ENCODE measurements around the gene CASKIN1.
"Not testable (repeated sequence)": the region's sequence is repeated elsewhere in the genome, so short reads cannot be mapped to it uniquely, and the experiment has no call there.

The CASKIN1 gene

DNA sequence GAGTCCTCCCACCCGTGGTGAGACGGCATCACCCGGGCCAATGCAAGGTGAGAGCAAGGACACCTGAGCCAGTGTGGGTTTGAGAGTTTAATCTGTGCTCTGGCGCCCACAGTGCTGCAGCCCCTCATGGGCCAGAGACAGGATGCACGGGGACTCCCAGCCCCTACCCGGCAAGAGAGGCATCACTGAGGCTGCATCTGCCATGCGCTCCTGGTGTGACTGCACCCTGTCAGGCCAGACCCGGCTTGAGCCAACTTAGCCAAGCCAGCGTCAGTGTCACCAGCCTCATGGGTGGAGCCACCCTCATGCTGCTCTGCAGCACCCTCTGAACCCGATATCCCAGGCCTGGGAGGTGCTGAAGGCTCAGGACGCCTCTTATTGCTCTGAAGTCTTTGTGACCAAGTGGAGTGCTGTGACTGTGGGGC is 15.5 kb upstream of the CASKIN1 start:
- DNase-seq (ENCODE audit: low read depth in 3 of 3) = no peak

DNA sequence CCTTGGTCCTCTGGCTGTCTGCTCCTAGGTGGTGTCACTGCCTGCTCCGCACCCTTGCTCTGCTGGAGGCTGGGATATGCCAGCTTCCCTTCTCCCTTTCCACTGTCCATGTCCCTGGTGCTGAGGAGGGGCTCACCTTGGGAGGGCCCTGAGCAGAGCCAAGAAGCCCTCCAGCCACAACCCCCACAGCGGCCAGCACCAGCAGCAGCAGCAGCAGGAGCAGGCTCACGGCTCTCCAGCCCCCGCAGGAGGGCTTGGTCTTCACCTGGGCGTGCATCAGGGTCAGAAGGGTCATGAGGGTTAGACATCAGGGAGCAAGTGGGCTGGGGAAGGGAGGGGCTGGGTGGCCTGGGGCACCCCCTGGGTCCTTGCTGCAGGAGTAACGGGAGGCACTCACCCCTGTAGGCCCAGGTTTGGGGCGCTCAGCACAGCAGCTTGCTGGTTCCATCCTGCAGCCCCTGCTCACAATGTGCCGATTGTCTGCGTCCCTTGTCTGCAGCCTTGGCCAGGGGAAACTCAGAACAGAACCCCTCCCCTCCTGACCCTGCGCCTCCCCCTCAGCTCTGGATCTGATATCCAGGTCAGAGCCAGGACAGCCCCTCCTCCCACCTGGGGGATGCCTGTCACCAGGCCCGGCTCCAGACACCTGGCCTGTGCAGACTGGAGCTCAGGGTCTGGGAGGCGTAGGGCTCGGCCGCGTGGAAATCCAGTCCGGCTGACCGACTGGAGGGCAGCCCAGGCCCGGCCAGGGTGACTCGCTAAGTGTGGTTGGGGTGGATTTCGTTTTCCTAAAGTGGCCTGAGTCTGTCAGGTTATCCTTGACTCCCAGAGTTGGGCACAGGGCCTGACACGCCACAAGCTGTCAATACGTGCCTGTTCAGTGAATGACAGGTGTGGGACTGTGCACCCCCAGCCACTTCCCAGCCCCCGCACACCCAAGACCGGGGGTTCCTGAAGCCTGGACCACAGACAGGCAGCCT is 14.3 kb upstream of the CASKIN1 start, which contains the start of gene BRICD5:
Gene BRICD5 (minus strand): TSS at position 478 of the 980 bp plus-strand sequence. CDS start 30 bp downstream, at position 448.
- no peak for DNase-seq (ENCODE audit: low read depth in 3 of 3)

DNA sequence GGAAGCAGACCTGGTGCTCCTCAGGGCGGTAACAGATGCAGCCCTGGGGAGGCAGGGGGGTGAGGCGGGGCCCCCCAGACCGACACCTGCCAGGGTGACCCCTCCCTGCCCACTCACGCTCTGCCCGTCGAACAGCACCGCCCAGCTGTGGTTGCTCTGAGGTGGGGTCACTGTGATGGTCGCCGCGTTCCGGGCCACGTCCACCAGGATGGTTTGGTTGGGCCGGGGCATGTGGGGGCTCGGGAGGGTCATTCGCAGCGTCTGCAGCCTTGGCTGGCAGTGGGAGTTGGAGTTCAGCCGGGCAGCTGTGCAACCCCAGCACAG is 13.6 kb upstream of the CASKIN1 start:
- DNase-seq (ENCODE audit: low read depth in 3 of 3) = no peak

DNA sequence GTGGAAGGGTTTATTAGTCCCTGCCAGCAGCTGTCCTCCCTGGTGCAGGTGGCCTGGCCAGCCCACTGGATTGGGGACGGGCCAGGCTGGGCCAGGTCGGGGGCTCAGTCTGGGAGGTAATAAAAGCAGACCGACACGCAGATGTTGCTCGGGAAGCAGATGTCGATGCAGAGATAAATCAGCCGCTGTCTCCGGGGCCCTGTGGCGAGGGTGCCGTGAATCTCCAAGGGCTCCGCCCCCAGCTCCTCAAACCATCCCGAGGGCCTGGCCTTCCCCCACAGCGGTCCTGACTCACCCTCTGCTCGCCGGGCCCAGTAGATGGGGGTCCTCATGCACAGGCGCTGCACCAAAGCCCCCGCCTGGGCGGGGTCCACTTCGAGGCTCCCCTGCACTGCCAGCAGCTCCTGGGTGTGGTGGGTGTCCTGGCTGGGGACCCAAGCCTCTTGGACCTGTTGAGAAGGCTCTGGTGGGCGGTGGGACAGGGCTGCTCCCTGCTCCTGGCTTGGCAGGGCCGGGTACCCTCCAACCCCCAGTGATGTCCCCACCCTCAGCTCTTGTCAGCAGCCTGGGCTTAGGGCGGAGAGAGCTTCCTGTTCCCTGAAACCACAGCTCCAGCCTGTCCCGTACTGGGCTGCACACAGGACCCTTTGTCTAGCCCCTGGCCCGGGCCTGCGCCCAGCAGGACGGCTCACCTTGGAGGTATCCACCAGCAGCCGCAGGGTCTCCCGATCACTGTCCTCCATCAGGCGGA is 13.0 kb upstream of the CASKIN1 start:
- no peak for DNase-seq (ENCODE audit: low read depth in 3 of 3)

DNA sequence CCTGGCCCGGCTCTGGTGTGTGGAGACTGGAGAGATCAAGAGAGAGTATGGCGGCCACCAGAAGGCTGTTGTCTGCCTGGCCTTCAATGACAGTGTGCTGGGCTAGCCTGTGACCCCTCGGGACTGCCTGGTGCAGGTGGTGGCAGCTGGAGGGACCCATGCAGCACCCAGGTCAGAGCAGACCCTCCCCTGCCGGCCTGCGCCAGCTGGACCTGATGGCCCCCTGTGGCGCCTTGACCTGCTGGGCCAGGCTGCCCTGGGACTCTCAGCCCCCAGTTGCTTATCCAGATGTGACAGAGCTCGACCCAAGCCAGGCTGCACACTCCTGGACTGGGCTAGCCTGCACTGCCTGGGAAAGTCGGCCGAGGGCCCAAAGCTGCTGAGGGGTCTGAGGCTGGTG is 12.4 kb upstream of the CASKIN1 start:
- no peak for DNase-seq (ENCODE audit: low read depth in 3 of 3)

DNA sequence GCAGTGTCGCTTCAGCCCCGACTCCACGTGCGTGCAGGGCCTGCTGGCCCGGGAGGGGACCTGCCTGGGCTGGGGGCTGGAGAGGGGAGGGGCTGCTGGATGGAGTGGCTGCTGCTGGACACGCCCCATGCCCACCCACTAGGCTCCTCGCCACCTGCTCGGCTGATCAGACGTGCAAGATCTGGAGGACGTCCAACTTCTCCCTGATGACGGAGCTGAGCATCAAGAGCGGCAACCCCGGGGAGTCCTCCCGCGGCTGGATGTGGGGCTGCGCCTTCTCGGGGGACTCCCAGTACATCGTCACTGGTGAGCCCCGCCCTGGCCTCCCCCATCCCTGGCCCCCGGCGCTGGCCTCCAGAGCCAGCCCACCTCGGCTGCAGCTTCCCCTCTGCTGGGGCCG is 11.9 kb upstream of the CASKIN1 start:
- DNase-seq (ENCODE audit: low read depth in 3 of 3) = no peak

DNA sequence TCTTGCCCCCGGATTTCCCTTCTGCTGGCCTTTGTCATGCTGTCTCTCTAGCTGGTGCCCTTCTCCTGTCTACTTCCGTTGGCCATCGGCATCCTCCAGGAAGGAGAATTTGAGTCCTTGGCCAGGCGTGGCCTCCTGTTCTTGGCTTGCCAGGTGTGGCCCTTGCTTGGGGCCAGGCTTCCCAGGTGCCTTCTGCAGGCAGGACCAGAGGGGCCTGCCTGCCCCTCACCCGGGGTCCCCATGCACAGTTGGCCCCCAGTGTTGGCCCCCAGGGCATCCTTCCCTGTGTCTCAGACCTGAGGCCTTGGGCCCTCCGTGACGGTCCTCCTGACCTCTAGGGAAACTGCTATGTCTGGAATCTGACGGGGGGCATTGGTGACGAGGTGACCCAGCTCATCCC is 11.5 kb upstream of the CASKIN1 start:
- no peak for DNase-seq (ENCODE audit: low read depth in 3 of 3)

DNA sequence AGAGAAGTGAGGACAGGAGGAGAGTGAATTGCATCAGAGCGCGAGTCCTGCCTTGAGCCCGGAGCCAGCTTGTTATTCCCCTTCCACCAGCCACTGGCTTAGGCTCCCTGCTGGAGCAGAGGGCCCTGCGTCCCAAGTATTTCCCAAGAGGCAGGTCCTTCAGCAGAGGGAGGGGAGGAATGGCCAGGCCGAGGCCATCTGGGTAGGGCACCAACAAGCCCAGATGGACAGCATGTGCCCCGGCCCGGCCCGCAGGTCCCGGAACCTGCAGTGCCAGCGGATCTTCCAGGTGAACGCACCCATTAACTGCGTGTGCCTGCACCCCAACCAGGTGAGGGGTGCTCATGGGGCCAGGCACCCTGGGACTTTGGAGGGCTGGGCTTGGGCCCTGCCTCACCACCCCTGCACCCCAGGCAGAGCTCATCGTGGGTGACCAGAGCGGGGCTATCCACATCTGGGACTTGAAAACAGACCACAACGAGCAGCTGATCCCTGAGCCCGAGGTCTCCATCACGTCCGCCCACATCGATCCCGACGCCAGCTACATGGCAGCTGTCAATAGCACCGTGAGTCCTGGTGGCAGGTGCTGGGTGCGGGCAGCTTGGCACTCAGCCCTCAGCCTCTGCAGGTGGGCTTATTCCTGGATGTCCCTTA is 10.5 kb upstream of the CASKIN1 start:
- DNase-seq (ENCODE audit: low read depth in 3 of 3) = no peak

DNA sequence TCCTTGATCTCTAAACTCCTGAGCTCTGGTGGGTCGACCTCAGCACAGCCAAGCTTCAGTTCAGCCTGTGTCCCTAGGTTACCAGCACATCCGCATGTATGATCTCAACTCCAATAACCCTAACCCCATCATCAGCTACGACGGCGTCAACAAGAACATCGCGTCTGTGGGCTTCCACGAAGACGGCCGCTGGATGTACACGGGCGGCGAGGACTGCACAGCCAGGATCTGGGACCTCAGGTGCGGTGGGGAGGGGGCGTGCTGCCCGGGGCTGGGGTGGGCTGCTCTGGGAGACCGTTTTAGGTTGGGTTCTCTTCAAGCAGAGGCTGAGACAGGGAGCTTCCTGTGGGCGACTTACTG is 10.0 kb upstream of the CASKIN1 start:
- DNase-seq (ENCODE audit: low read depth in 3 of 3) = no peak

DNA sequence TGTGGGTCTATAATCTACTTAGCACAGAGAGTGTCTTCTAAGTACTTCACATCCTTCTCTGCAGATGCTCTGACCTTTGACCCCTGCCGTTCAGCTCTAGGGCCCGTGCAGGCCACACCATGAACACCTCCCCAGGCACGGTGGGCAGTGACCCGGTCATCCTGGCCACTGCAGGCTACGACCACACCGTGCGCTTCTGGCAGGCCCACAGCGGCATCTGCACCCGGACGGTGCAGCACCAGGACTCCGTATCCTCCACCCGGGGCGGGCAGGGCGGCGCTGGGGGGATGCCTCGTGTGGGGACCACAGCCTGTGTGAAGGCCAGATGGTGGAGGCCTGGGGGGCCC is 9.5 kb upstream of the CASKIN1 start:
- no peak for DNase-seq (ENCODE audit: low read depth in 3 of 3)

DNA sequence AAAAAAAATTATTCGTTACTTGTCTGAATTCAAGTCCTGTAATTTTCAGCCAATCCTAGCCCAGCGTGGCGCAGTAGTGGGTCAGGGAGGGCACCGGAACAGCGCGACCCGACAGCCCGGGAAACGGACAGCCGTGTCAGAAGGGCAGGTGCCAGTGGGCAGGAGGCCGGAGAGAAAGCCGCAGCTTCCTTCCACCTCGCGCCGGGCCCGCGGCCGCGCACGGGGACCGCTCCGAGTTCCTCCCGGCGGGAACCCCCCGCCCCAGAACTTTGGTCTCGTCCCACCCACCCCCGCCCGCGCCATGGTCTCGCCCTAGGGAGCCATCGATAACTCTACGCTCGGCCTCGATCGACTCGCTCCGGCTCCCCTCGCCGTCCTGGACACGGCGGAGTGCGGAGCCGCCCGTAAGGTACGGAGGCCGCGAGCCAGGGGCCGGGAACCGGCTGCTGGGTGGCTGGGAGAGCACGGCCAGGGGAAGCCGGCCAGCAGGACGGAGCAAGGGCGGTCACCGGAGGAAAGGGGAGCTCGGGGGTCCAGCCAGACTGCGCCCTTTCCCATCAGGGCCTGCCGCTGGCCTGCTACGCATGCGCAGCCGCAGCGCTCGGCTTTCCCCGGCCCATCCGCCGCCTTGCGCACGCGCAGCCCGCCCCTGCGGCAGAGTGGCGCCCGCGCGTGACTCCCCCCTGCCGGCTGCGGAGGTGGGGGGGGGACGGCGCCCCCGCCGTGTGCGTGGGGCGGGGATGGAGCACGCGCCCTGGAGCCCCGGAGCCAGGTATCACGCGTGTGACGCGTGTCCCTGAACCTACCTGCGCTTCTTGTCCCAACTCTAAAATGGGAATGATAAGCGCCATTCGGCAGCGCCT is 8.9 kb upstream of the CASKIN1 start, which contains the start of gene MLST8:
Gene MLST8 (plus strand): TSS at position 351 of the 863 bp plus-strand sequence. CDS start 632 bp downstream, outside the sequence.
- DNase-seq (ENCODE audit: low read depth in 3 of 3) = peak; percentile 69 to 87 (median 70)

DNA sequence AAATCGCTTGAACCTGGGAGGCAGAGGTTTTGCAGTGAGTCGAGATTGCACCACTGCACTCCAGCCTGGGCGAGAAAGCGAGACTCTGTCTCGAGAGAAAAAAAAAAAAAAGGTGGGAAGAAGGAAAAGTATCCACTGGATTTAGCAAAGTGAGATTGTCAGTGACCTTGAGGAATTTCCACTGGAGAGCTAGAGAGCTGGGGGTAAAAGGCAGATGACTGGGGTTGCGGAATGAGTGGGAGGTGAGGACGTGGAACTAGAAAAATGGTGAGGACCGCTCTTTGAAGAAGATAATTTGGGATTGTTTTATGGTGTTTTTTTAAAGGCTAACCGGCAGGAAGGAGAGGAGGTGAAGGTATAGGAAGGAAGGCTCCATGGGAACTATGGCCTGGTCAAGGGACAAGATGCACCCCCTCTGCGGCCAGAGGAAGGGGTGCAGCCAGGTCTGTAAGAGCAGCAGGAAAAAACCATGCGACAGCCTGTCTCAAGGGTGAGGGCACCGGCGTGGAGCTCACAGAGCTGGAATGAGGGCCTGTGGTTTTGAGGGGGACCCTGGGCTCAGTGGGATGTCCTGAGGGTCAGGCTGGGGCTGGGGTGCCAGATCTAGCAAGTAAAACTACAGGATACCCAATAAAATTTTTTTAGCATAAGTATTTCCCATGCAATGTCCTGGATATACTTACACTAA is 8.2 kb upstream of the CASKIN1 start:
- DNase-seq (ENCODE audit: low read depth in 3 of 3) = no peak

DNA sequence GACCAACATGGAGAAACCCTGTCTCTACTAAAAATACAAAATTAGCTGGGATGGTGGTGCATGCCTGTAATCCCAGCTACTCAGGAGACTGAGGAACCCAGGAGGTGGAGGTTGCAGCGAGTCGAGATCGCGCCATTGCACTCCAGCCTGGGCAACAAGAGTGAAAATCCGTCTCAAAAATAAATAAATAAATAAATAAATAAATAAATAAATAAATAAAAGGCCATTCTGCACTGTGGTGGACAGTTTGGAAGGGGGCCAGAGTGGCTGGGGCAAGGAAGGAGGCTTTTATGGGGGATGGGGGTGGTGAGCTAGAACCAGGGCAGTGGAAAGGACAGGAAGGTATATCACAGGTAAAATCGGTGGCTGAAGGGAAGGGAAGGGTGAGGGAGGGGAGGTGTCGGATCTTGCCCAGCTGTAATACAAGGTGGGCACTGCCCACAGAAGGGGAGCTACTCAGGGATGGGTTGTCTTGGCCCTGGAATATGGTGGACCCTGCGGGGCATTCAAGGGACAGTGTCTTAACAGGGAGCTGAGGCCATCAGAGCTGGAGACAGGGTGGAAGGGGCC is 6.8 kb upstream of the CASKIN1 start:
- DNase-seq (ENCODE audit: low read depth in 3 of 3) = not testable (repeated sequence)

DNA sequence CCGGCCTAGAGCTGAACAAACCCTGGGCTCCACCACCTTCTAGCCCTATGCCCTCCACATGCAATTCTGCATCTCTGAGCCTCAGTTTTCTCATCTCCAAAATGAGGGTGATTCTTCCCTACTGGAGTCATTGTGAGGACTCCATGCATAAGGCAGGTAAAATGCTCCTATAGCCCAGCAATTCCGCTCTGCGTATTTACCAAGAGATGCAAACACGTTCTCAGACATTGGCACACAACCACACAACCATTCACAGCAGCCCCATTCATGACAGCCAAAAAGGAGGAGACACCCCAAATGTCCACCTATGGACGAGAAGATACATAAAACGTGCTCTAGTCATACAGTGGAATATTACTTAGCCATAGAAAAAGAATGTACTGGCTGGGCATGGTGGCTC is 3.9 kb upstream of the CASKIN1 start:
- no peak for DNase-seq (ENCODE audit: low read depth in 3 of 3)

DNA sequence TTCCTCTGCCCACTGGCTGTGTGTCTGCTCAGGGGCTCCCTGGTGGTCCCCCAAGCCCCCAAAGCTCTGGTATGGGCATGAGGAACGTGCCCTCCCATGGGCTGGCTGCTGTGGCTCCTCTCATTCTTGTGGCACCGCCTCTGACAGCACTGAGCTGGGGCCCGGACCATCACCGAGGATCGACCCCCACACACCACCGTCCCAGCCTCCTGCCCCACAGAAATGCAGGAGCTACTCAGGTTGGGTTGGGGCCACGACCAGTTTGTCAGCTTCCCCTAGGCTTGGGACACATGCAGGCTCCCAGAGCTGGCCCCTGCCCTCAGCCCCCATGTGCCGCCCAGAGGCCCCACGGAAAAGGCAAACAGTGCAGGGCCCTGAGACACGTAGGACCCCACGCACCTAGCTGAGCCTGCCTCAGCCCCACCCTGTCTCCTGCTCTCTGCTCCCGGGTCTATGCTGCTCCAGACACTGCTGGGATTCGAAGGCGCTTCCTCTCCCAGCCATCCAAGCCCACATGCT is 3.3 kb upstream of the CASKIN1 start:
- DNase-seq (ENCODE audit: low read depth in 3 of 3) = no peak

DNA sequence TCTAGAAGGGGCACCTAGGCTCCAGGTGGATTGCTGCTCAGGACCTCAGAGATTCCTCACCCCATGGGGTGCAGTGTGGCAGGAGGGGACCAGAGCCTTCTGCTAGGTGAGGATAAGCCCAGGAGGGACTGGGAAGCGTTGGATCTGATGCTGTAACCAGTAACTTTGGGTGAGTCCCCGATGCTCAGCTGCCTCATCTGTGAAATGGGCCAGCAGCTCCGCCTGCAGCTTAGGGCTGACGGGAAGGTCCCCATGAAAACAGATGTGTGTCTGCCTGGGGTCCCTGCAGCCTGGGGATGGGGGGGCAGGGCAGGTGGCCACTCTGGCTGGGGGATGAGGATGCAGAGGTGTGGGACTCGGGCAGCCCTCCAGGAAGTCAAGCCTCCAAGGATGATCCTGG is 2.7 kb upstream of the CASKIN1 start:
- DNase-seq (ENCODE audit: low read depth in 3 of 3) = no peak

DNA sequence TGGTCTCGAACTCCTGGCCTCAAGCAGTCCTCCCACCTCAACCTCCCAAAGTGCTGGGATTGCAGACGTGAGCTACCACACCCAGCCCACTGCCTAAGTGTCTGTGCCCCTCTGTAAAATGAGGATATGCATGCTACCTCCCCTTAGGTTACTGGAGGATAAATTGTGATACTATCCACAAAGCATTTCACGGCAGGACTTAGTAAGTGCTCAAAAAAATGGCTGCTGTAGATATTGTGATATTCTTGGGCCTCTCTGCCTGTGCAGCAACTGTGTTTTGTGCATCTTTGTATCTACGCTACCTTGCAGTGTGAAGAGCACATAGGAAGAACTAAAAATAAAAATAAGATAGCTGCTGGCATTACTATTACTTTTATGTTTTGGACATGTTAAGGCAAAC is 1.9 kb upstream of the CASKIN1 start:
- no peak for DNase-seq (ENCODE audit: low read depth in 3 of 3)

DNA sequence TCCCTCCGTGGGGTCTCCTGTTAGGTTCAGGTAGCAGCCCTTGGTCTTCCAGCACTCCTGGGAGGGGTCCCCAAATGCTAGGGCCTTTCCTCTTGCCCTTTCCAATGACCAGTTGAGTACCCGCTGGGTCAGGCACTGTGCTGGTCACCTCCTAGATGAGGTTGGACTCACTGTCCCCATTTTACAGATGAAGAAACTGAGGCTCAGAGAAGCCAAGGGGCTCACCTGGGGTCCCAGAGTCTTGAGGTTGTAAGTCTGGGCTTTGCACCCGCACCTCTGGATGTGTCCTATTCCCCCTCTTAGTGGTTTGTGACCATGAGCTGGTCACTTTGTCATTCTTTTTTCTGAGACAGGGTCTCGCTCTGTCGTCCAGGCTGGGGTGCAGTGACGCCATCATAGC is 1.4 kb upstream of the CASKIN1 start:
- no peak for DNase-seq (ENCODE audit: low read depth in 3 of 3)

DNA sequence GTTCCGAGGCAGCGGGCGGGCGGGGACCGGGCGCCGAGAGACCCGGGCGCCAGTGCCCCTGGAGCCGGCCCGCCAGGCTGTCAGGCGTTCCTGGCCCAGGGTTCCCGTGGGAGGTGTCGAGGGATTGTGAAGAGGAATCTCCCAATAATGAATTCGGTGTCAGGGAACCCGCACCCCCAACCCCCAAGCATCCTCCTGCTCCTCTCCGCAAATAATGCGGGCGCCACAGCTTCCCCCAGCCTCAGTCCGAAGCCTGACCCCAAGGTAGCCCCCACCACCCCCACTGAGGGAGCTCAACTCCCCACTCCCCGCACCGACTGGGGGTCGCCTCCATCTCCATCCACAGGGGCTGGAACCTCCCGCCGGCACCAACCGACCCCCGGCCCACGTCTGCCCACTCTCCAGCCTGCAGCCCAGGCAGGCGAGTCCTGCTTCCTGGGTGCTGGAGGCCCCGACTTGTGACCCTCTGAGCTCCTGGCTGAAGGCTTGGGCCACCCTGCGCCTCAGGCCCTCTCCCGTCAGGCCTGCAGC is 641 bp upstream of the CASKIN1 start:
- no peak for DNase-seq (ENCODE audit: low read depth in 3 of 3)
